Fibroblast of the conjunctiva (primary cell): ENCODE measurements around the gene HLA-DQB1.
"Not testable (repeated sequence)": the region's sequence is repeated elsewhere in the genome, so short reads cannot be mapped to it uniquely, and the experiment has no call there.

Experiments used
- DNase-seq: peaks from one replicate; pipeline ENCODE4 v3.0.0-alpha.2; 2010; ENCODE audit warnings: low read depth

Gene HLA-DQB1

GRCh38 chr6:32666420-32667300, at the start of gene HLA-DQB1:
Gene HLA-DQB1, minus strand, starts transcription at chr6:32666657. Its CDS starts 50 bp downstream, at chr6:32666607.
- no peak for DNase-seq

- no peak for DNase-seq
Observed at GRCh38 chr6:32713241-32713640, 46.8 kb upstream of the HLA-DQB1 start.

GRCh38 chr6:32709625-32710024, 43.2 kb upstream of the HLA-DQB1 start:
- no peak for DNase-seq

DNA sequence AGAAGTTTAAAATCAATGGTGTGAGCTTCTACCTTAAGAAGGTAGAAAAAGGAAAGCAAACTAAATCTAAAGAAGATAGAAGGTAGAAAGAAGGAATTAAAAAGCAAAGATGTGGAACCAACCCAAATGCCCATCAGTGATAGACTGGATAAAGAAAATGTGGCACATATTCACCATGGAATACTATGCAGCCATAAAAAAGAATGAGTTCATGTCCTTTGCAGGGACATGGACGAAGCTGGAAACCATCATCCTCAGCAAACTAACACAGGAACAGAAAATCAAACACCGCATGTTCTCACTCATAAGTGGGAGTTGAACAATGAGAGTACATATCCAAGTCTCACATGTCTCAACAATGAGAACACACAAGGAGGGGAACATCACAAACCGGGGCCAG, 38.7 kb upstream of the HLA-DQB1 start:
- not testable (repeated sequence) for DNase-seq

DNA sequence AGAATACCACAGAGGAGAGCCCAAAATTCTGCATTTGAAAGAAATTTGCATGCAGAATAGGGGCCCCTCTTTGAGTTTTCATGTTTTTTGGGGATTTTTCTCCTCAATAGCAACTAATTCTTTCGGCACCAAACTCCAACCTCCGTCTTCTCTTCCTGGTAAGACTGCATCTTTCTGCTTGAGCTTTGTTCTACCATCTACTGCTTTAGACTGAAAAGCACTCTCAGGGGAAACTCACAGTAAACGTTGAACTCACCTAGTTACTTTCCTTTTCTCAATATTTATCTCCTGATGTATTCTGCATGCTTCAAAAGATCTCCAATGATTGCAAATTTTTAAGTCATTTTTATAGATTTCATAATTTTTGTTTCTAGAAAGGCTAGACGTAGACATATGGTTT, 36.9 kb upstream of the HLA-DQB1 start:
- no peak for DNase-seq

GRCh38 chr6:32700391-32701040, 34.1 kb upstream of the HLA-DQB1 start:
- DNase-seq = peak; percentile 32

GRCh38 chr6:32697031-32697430, 30.6 kb upstream of the HLA-DQB1 start:
- no peak for DNase-seq

DNA sequence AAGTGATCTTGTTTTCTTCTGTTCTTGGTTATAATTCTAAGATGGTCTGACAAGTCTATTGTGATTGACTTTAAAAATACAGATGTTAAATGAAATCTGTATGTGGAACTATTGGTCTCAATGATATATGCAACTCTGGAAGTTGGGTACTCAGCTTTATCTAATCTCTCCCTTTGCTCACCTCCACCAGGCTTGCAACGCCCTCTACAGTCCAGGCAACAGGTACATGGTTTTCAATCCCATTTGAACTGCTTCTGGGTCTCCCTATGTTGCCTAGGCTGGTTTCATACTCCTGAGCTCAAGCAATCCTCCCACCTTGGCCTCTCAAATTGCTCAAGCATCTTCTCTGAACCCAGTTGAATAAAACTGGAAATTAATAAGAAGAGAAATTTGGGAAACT, 25.6 kb upstream of the HLA-DQB1 start:
- no peak for DNase-seq

DNA sequence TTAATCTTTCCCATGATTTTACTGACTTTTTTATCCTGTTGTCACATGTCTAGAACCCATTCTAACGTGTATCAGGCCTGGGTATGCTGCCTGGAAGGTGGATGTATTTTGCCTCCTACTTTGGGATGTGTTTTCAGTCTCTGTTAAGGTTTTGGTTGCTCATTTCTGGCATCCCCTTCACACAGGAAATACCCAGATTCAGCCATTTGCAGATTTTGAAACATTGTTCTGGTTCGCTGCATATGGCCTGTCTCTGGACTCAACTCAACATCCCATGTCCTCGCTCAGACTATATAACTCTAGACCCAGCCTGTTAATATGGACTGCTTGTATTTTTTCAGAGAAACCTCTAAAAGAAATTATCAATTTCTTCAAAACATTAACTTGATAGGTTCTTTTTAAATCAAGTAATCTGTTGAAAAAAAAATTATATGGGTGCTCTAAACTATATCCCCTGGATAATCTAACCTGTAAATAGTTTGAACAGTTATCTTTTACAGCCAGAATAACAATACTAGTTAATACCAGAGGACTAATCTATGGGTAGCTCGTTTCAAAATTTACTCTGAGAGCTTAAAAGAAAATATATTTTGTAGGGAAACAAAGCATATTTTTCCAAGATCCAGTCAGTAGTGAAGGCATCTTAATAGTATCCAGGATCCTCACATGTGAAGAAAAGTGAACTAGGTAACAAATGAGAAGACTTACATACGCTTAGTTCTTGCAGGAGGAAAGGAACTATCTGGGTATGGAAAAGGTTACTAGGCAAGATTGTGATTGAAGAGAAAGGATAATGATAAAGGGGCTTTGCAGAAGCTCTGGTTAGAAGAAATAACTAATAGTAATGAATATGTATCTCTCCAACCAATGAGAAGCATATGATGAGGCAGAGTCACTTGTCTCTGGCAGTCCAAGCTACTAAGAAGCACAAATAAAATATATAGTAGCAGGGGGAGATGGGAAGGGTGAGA, 23.4 kb upstream of the HLA-DQB1 start:
- DNase-seq = no peak

DNA sequence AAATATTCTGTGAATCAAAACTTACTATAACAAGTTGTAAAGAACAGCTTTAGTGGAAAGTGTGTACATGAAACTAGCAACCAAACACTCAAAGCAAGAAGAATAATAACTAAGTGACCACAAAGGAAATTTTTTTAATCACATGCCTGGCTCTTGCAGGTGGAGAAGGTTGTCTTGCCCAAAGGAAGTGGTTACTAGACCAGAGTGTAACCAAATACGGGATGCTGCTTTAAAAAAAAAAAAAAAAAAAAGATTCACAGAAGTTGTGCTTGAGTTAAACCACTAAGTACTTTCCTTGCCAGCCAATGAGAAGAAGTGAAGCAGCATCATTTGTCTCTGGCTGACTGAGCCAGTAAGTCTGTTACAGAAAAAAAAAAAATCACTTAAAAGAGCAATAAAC, 19.1 kb upstream of the HLA-DQB1 start:
- no peak for DNase-seq

DNA sequence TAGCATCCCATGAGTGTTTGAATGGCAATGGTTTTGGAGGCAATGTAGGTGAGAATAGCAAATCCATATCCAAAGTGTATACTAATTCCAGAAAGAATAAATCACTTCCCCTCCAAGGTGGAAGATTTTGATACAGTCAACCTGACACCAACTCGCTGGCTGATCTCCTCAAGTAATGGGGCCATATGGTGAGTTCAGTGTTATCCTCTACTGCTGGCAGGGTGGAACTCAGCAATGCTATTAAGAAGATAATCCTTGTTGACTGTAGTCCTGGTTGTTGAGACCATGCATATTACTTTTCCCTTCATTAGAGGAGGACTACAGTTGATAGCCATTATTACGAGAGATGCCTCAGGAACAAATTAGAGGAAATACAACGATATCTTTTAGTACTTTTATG, 17.8 kb upstream of the HLA-DQB1 start:
- no peak for DNase-seq

- DNase-seq = no peak
Observed at GRCh38 chr6:32680055-32680454, 13.6 kb upstream of the HLA-DQB1 start.

GRCh38 chr6:32679492-32679891, 13.0 kb upstream of the HLA-DQB1 start:
- no peak for DNase-seq

- DNase-seq = not testable (repeated sequence)
Observed at GRCh38 chr6:32674123-32674522, 7.7 kb upstream of the HLA-DQB1 start.

DNA sequence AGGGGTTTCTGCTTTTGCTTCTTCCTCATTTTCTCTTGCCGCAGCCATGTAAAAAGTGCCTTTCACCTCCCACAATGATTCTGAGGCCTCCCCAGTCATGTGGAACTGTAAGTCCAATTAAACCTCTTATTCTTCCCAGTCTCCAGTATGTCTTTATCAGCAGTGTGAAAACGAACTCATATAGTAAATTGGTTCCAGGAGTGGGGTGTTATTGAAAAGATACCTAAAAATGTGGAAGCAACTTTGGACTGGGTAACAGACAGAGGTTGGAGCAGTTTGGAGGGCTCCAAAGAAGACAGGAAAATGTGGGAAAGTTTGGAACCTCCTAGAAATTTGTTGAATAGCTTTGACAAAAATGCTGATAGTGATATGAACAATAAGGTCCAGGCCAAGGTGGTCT, 5.5 kb upstream of the HLA-DQB1 start:
- not testable (repeated sequence) for DNase-seq

- DNase-seq = no peak
Observed at GRCh38 chr6:32669893-32670292, 3.4 kb upstream of the HLA-DQB1 start.

DNA sequence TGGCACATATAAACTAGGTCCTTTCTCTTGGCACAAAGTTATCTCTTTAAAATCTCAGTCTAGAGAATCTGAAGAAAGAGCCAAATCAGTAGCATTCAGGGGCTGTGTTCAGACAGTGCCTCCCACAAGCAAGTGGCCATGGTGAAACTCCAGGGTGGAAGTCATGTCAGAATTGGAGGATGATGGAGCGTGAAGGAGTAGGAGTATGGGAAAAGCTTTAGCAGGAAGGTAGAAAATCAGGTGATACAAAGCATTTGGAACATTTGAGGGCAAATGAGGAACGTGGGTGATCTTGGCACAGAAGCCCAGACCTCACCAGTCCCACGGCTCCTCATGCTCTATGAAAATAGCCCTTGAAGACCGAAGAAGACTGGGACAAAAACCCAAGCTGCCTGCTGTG, 2.8 kb upstream of the HLA-DQB1 start:
- DNase-seq = no peak

DNA sequence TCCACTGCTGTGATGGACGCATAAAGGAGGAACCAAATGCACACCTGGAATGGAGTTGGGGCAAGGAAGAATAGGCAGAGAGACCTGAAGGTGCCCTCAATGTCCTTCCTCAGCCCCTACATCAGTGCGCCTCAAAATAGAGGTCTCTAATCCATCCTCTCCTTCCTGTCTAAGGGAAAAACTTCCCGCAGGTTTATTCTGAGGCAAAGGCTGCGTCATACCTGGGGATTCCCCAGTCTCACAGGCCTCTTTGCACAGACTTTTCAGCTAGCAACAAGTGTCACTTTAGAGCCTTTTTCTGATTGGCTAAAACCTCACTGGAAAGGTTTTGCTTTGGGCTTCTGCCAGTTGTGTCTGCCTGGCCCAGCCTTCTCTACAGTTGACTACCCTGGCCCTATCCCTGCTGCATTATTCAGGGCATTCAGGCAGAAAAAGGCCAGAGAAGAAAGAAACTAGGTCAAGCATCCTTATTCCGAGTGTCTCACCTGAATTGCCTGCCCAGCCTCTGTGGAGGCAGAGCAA, 1.8 kb upstream of the HLA-DQB1 start:
- DNase-seq = no peak

- no peak for DNase-seq
Observed at GRCh38 chr6:32665661-32666060, 796 bp downstream of the HLA-DQB1 start.

DNA sequence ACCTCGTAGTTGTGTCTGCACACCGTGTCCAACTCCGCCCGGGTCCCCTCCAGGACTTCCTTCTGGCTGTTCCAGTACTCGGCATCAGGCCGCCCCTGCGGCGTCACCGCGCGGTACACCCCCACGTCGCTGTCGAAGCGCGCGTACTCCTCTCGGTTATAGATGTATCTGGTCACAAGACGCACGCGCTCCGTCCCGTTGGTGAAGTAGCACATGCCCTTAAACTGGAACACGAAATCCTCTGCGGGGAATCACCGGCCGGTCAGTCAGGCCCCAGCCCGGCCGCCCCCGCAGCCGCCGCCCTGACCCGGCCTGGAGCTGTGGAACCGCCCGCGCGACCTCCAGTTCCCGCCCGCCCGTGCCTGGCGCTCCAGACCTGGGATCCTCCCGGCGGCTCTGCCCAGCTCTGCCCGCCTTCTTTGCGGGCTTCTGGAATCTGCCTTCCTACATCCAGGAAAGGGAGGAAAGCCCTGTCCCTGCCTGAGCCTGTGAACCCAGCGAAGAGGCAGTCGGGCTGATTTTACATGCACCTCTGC, 1.6 kb downstream of the HLA-DQB1 start:
- no peak for DNase-seq

DNA sequence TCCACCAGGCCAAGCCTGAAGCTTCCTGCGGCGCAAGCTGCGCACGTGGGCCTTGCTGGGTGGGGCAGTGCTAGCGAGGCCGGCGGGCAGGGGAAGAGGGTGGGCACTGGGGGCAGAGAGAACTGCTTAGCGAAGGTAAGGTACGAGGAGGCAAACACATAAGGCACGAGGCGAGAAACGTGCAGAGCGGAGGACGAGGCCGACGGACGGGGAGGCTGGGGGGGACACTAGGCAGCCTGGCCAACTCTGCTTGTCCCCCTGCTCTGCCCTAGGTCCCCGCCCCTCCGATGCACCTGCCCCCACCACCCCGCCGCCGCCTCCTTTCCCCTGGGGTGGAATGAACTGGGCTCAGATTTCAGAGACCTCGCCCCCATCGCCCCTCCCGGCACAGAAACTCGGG, 2.1 kb downstream of the HLA-DQB1 start:
- DNase-seq = no peak

- DNase-seq = no peak
Observed at GRCh38 chr6:32662836-32663235, 3.6 kb downstream of the HLA-DQB1 start.
